ENCODE results near the gene CKB. TPM values are rescaled to one million over a fixed set of nuclear protein-coding genes. Genes with fewer than 3 reads are reported as not detected.

The CKB gene
- total and polyA plus RNA-seq, 2 donors (not counting 1 experiment from before 2014, with no cell fraction given) = 65.2 to 136 TPM

GRCh38 chr14:103528146-103528586, 5.5 kb upstream of the CKB start:
- Histone ChIP-seq H3K36me3 (ENCODE audit: control insufficient read depth, insufficient read depth, low read length) (no peaks in the 10 kb centered on the region), H3K4me2 (ENCODE audit: extremely low read depth, insufficient read depth, low read length) (peak overlapping the region; percentile 34), H3K9me3 (ENCODE audit: control insufficient read depth, insufficient read depth, low read depth, low read length) (no peaks in the 10 kb centered on the region), H3K4me3 (replicated peaks in 1 of 4; ENCODE audit: control extremely low read depth in 1 of 4, insufficient read depth in 1 of 4, low read depth in 3 of 4, low read length in 4 of 4) (peak overlapping the region; percentile 17 to 56 (median 40)), H2AFZ (ENCODE audit: low read length) (peak overlapping the region; percentile 21), H3K4me1 (ENCODE audit: control insufficient read depth, extremely low read depth, insufficient read depth, low read length) (peaks cover 15% of the 10 kb centered on the region), H3K79me2 (ENCODE audit: control insufficient read depth, insufficient read depth, low read length) (peaks cover 27% of the 10 kb centered on the region), H4K20me1 (ENCODE audit: control insufficient read depth, extremely low read depth, insufficient read depth, low read length) (no peaks in the 10 kb centered on the region), H3K27me3 (ENCODE audit: control insufficient read depth, insufficient read depth, low read length) (no peaks in the 10 kb centered on the region), H3K9ac (ENCODE audit: insufficient read depth, low read length) (peak overlapping the region; percentile 68), H3K27ac (ENCODE audit: insufficient read depth, low read length) (peak overlapping the region; percentile 87)
- no peak for TF ChIP-seq EZH2 (IDR thresholded peaks at IDR 0.05; ENCODE audit: low read length, missing control alignments)
- TF ChIP-seq, protein P1, sequence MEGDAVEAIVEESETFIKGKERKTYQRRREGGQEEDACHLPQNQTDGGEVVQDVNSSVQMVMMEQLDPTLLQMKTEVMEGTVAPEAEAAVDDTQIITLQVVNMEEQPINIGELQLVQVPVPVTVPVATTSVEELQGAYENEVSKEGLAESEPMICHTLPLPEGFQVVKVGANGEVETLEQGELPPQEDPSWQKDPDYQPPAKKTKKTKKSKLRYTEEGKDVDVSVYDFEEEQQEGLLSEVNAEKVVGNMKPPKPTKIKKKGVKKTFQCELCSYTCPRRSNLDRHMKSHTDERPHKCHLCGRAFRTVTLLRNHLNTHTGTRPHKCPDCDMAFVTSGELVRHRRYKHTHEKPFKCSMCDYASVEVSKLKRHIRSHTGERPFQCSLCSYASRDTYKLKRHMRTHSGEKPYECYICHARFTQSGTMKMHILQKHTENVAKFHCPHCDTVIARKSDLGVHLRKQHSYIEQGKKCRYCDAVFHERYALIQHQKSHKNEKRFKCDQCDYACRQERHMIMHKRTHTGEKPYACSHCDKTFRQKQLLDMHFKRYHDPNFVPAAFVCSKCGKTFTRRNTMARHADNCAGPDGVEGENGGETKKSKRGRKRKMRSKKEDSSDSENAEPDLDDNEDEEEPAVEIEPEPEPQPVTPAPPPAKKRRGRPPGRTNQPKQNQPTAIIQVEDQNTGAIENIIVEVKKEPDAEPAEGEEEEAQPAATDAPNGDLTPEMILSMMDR (conservative IDR thresholded peaks at IDR 0.05 in 1 of 2, IDR thresholded peaks at IDR 0.05 in 1 of 2; ENCODE audit: low read depth in 1 of 2, low read length in 2 of 2) = no peak
- peak in 1 of 2 donors; percentile 39 for DNase-seq (ENCODE audit: low read depth in 2 of 2)

GRCh38 chr14:103527408-103528145, 4.9 kb upstream of the CKB start:
- no peaks in the 10 kb centered on the region for H3K27me3 ChIP-seq (ENCODE audit: control insufficient read depth, insufficient read depth, low read length)
- no peaks in the 10 kb centered on the region for H3K36me3 ChIP-seq (ENCODE audit: control insufficient read depth, insufficient read depth, low read length)
- peak overlapping the region; percentile 34 for H3K4me2 ChIP-seq (ENCODE audit: extremely low read depth, insufficient read depth, low read length)
- H3K9me3 ChIP-seq (ENCODE audit: control insufficient read depth, insufficient read depth, low read depth, low read length) = no peaks in the 10 kb centered on the region
- TF ChIP-seq EZH2 (IDR thresholded peaks at IDR 0.05; ENCODE audit: low read length, missing control alignments) = no peak
- TF ChIP-seq, protein P1 (conservative IDR thresholded peaks at IDR 0.05 in 1 of 2, IDR thresholded peaks at IDR 0.05 in 1 of 2; ENCODE audit: low read depth in 1 of 2, low read length in 2 of 2) = no peak
- peaks cover 15% of the 10 kb centered on the region for H3K4me1 ChIP-seq (ENCODE audit: control insufficient read depth, extremely low read depth, insufficient read depth, low read length)
- H3K79me2 ChIP-seq (ENCODE audit: control insufficient read depth, insufficient read depth, low read length) = peaks cover 27% of the 10 kb centered on the region
- no peak overlapping the region for H3K9ac ChIP-seq (ENCODE audit: insufficient read depth, low read length)
- H2AFZ ChIP-seq (ENCODE audit: low read length) = no peak overlapping the region
- peak overlapping the region; percentile 87 for H3K27ac ChIP-seq (ENCODE audit: insufficient read depth, low read length)
- no peak overlapping the region for H3K4me3 ChIP-seq (replicated peaks in 1 of 4; ENCODE audit: control extremely low read depth in 1 of 4, insufficient read depth in 1 of 4, low read depth in 3 of 4, low read length in 4 of 4)
- DNase-seq (ENCODE audit: low read depth in 2 of 2) = no peak
- H4K20me1 ChIP-seq (ENCODE audit: control insufficient read depth, extremely low read depth, insufficient read depth, low read length) = no peaks in the 10 kb centered on the region

DNA sequence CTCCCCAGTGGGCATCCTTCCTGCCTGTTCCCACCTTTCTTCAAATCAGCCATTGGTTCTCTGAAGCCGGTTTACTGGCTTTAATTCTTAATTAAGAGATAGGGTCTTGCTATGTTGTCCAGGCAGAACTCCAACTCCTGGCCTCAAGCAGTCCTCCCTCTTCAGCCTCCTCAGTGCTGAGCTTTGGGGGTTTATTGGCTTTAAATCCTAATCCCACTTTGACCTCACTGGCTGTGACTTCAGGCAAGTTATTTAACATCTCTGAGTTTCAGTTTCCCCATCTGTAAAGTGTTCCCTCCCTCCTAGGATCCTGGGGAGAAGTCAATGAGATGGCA, 4.3 kb upstream of the CKB start:
- Histone ChIP-seq H3K27ac (ENCODE audit: insufficient read depth, low read length) (no peak overlapping the region), H3K4me1 (ENCODE audit: control insufficient read depth, extremely low read depth, insufficient read depth, low read length) (peaks cover 15% of the 10 kb centered on the region), H4K20me1 (ENCODE audit: control insufficient read depth, extremely low read depth, insufficient read depth, low read length) (no peaks in the 10 kb centered on the region), H2AFZ (ENCODE audit: low read length) (no peak overlapping the region), H3K9ac (ENCODE audit: insufficient read depth, low read length) (no peak overlapping the region), H3K36me3 (ENCODE audit: control insufficient read depth, insufficient read depth, low read length) (no peaks in the 10 kb centered on the region), H3K79me2 (ENCODE audit: control insufficient read depth, insufficient read depth, low read length) (peaks cover 25% of the 10 kb centered on the region), H3K4me2 (ENCODE audit: extremely low read depth, insufficient read depth, low read length) (no peak overlapping the region), H3K27me3 (ENCODE audit: control insufficient read depth, insufficient read depth, low read length) (no peaks in the 10 kb centered on the region), H3K9me3 (ENCODE audit: control insufficient read depth, insufficient read depth, low read depth, low read length) (no peaks in the 10 kb centered on the region), H3K4me3 (replicated peaks in 1 of 4; ENCODE audit: control extremely low read depth in 1 of 4, insufficient read depth in 1 of 4, low read depth in 3 of 4, low read length in 4 of 4) (no peak overlapping the region)
- DNase-seq (ENCODE audit: low read depth in 2 of 2) = no peak
- TF ChIP-seq, protein P1 (conservative IDR thresholded peaks at IDR 0.05 in 1 of 2, IDR thresholded peaks at IDR 0.05 in 1 of 2; ENCODE audit: low read depth in 1 of 2, low read length in 2 of 2) = no peak
- TF ChIP-seq EZH2 (IDR thresholded peaks at IDR 0.05; ENCODE audit: low read length, missing control alignments) = no peak

Measured in fibroblast of lung (primary cell).